Omental fat pad (tissue), 4 donors: ENCODE results near the gene LRIG3. TPM values are rescaled to one million over a fixed set of nuclear protein-coding genes. Genes with fewer than 3 reads are reported as not detected.

Experiments
- ATAC-seq: fragments of 150-250 bp; one replicate; pipeline ENCODE4 v1.9.1; 2016; ENCODE audit warnings: mild to moderate bottlenecking, moderate library complexity; ENCODE audit not compliant: low FRiP score
- DNase-seq: peaks from one replicate; pipeline ENCODE4 v3.0.0-alpha.2; 2019; ENCODE audit warnings: low spot score
- CTCF ChIP-seq, 3 donors: fragments of 450-650 bp; IDR thresholded peaks; one replicate each; pipeline ENCODE4 v1.5.1; 2016 to 2017; ENCODE audit warnings: antibody characterized with exemption in 3 of 3, mild to moderate bottlenecking in 3 of 3, moderate library complexity in 2 of 3
- total RNA-seq, 4 donors: library from RNA; depleted of rRNA; stranded (reverse); fragments of >200 nt; gene quantifications; one replicate each; pipeline ENCODE4 v1.1.0, GENCODE V29; 2016

The LRIG3 gene
- total RNA-seq, 4 donors from 2014 or later: 22.6 to 69.8 (median 31.4) TPM

GRCh38 chr12:58923781-58924180 lies 3.5 kb upstream of the LRIG3 start:
- ATAC-seq: no peak
- no peak for TF ChIP-seq CTCF (IDR thresholded peaks at IDR 0.05)
- no peak for DNase-seq

GRCh38 chr12:58922849-58923248 lies 2.5 kb upstream of the LRIG3 start:
- DNase-seq (no peak), ATAC-seq (no peak)
- no peak for TF ChIP-seq CTCF (IDR thresholded peaks at IDR 0.05)

GRCh38 chr12:58920961-58921861 lies 907 bp upstream of the LRIG3 start:
- no peak for DNase-seq
- no peak for ATAC-seq
- TF ChIP-seq CTCF (IDR thresholded peaks at IDR 0.05): no peak

GRCh38 chr12:58919231-58920101 lies 838 bp downstream of the LRIG3 start:
- ATAC-seq: peak; percentile 25
- TF ChIP-seq CTCF (IDR thresholded peaks at IDR 0.05): no peak
- no peak for DNase-seq

- ATAC-seq (no peak), DNase-seq (no peak)
- no peak for TF ChIP-seq CTCF (IDR thresholded peaks at IDR 0.05)
Observed at GRCh38 chr12:58918469-58918844, 1.8 kb downstream of the LRIG3 start.

- DNase-seq: no peak
- TF ChIP-seq CTCF (IDR thresholded peaks at IDR 0.05): no peak
Observed at GRCh38 chr12:58917699-58918468, 2.4 kb downstream of the LRIG3 start.

More at GRCh38 chr12:58917699-58918468, 2.4 kb downstream of the LRIG3 start:
- no peak for ATAC-seq
